Left cardiac atrium (tissue), 4 donors: ENCODE results near the gene ETNK1. TPM values are rescaled to one million over a fixed set of nuclear protein-coding genes. Genes with fewer than 3 reads are reported as not detected.
"Not testable (repeated sequence)": the region's sequence is repeated elsewhere in the genome, so short reads cannot be mapped to it uniquely, and the experiment has no call there.

Experiments
- ATAC-seq, 2 donors: fragments of 200-7000 bp; cut with Tn5 transposase; one replicate each; pipeline ENCODE4 v1.9.1; 2020; ENCODE audit warnings: mild to moderate bottlenecking in 2 of 2, moderate library complexity in 2 of 2
- DNase-seq: peaks from one replicate; pipeline ENCODE4 v3.0.0-alpha.2; 2020
- intact Hi-C, 2 donors: fragments of 100-400 bp; cut with DNase I; formaldehyde crosslinking; loops; one replicate each; pipeline versions ENCODE4 v1.14.1 to v1.15.1; 2022 to 2023
- total RNA-seq, 2 donors: library from RNA; stranded (reverse); fragmentation: NEBNext Ultra II Directional; extraction: Animal tissue kit (Norgen Biotek cat#: 25700); gene quantifications; one replicate each; pipeline ENCODE4 v1.2.1, GENCODE V29; 2021
- donor health status: DM: no; HTN: yes; CAD: no.
- donor health status: DM: no; HTN: yes; CAD: no; lungs with severe emphysema.
- donor health status: DM: yes; HTN: yes; CAD: no.
- donor health status: Dilated cardiomyopathy.

The ETNK1 gene
- total RNA-seq, 2 donors from 2014 or later = 22.8 to 28.5 TPM

DNA sequence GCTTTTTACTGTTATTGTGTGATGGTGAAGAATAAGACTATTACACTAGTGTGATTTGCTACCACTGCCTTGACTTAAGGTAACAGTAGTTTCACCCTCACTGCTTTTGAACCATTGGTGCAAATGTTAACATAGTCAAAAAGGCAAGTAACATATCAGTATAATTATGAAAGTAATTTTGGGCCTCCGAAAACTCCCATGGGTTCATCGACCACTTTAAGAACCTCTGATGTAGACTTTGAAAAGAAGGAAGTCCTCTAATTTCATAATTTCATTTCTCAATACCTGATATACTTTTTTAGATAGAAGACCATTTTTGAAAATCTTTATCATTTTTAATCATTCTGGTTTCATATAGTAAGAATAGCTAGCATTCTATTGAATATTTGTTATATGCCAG is 57.7 kb downstream of the ETNK1 start:
- DNase-seq (no peak), ATAC-seq (no peak)
- intact Hi-C loops = no loop called here

- ATAC-seq (no peak), DNase-seq (no peak)
- intact Hi-C loops = no loop called here
Measured at GRCh38 chr12:22683131-22683530, 58.2 kb downstream of the ETNK1 start.

DNA sequence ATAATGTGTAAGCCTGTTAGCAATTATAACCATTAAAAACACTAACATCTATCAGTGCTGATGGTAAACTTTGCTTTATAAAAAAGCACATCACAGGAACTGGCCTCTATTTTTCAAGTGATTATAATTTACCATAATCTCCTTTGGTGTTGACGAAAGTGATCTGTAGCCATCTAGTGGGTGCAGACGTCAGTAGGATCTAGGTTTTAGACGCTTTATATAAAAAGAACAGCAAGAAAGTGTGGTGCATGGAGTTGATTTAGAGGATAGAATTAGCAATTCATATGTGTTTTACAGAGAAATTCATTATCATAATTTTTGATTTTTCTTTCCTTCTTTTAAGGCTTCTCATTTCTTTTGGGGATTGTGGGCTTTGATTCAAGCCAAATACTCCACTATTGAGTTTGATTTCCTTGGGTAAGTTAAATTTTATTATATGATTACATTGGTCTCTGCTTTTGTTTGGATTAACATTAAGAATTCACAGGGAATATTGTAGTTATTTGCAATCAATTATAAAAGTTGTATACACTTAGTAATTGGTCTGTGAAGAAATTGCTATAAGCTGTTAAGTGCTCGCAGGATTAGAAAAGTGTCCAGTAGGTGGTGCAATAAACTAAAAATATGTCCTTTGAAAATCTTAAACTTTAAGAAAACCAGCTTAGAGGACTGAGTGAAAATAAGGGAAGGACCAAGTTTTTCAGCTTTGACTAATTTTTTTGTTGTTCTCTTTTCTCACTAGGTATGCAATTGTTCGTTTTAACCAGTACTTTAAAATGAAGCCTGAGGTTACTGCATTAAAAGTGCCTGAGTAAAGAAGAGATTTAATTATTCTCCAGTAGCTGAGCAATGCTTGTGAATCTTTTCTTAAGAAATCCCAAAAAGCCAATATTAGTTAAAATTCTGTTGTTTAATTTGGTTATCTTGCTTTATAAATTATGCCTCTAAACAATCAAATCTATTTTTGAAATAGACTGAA is 59.5 kb downstream of the ETNK1 start:
- ATAC-seq (no peak), DNase-seq (no peak)
- intact Hi-C loops = no loop called here

DNA sequence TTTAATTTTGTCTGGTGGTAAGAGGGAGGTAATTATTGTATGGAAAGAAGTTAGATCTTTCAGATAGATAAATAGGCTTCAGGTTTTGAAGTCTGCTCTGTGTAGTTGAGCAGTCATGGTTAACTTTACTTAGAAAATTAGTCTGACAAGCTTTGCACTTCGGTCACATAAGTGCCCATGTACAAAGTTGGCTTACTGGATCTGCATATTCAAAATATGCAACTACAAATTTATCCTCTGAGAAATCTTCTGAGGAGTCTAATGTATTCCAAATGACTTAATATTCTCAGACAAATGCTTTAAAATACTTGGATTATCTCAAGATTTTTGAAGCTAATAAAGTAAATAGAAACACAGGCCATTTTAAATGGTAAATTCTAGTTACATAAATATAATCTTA is 61.2 kb downstream of the ETNK1 start:
- no peak for DNase-seq
- intact Hi-C loops = no loop called here
- ATAC-seq = no peak

DNA sequence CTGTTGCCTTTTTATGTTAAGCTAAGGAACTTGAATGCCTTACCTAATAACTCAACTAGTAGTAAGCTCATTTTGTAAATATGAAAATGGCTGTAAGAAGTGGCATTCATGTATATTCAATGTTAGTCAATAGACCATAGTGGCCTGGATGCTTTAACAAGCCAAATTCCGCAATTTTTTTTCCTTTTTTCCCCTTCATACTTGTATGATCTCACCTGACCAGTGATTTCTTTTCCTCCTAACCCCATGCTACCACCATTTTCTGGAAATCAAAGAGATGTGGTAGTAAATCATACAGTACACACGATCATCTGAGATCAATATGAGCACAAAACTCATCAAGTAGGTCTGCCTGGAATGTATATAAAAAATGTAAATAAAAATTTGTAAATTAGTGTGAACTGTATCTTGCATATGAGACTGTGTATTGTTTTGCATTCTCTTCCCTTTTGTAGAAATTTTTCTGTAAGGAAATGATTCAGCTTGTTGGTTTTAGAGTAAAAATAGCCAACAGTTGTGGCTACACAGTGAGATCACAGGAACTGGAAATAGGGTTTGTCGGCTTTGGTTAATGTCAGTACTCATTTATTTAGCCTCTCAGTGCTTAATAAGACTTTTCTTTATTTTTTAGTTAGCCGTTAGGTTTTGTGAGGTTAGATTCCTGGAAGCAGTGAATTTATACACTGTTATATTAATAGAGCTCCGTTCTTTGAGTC is 62.5 kb downstream of the ETNK1 start:
- ATAC-seq = peak in 1 of 2 donors; percentile 37

GRCh38 chr12:22689876-22690275 is 64.9 kb downstream of the ETNK1 start:
- DNase-seq = no peak
- ATAC-seq = no peak
- intact Hi-C loops = no loop called here

More for the DNA sequence above, 62.5 kb downstream of the ETNK1 start:
- no peak for DNase-seq
- intact Hi-C loops = no loop called here

- ATAC-seq = no peak
- no peak for DNase-seq
- intact Hi-C loops = no loop called here
Measured at GRCh38 chr12:22691319-22691718, 66.3 kb downstream of the ETNK1 start.

DNA sequence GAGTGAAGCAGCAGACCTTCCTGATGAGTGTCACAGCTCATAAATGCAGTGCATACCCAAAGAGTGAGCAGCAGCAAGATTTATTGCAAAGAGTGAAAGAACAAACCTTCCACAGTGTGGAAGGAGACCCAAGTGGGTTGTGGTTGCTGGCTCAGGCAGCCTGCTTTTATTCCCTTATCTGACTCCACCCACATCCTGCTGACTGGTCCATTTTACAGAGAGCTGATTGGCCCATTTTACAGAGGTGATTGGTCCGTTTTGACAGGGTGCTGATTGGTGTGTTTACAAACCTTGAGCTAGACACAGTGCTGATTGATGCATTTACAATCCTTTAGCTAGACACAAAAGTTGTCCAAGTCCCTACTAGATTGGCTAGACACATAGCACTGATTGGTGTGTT is 67.5 kb downstream of the ETNK1 start:
- intact Hi-C loops, ATAC-seq, DNase-seq: not testable (repeated sequence)

- no peak for DNase-seq
Measured at GRCh38 chr12:22692964-22693555, 68.1 kb downstream of the ETNK1 start.

DNA sequence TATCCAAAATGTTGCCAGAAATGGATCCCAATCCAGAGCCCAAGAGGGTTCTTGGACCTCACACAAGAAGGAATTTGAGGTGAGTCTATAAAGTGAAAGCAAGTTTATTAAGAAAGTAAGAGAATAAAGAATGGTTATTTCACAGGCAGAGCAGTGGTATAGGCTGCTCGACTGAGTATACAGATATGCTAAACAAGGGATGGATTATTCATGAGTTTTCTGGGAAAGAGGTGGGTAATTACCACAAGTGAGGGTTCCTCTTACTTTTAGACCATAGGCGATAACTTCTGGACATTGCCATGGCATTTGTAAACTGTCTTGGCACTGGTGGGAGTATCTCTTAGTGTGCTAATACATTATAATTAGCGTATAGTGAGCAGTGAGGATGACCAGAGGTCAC is 73.6 kb downstream of the ETNK1 start:
- no peak for ATAC-seq
- intact Hi-C loops = no loop called here
- no peak for DNase-seq

More at GRCh38 chr12:22692964-22693555, 68.1 kb downstream of the ETNK1 start:
- intact Hi-C loops = no loop called here
- ATAC-seq = peak in 1 of 2 donors; percentile 31

DNA sequence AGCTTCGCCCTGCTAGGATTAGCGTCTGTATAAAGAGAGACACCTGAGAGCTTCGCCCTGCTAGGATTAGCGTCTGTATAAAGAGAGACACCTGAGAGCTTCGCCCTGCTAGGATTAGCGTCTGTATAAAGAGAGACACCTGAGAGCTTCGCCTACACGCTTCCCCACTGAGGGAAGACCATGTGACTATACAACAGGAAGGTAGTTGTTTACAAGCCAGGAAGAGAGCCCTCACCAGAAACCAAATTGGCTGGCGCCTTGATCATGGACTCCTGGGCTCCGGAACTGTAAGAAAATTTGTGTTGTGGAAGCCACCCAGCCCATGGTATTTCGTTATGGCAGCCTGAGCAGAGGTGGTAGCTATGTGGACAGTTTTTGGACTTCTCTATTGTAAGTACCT is 74.7 kb downstream of the ETNK1 start:
- DNase-seq, intact Hi-C loops, ATAC-seq: not testable (repeated sequence)

DNA sequence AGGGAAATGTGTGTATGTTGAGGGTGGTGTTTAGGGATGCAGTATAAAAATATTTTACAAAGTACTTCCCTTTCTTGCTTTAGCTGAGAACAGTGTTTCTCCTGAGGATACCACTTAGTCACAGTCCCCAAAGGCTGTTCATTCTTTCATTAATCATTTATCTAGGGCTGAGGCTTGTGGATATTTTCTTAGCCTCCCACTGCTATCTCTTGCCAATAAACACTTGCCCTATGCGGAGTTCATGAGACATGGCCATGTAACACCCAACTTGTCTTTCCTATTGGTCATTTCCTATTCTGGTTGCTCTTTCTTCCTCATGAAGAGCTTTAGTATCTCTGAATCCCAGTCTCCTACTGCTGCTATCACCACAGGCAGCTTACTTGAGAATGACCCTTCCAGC is 75.1 kb downstream of the ETNK1 start:
- DNase-seq (no peak), ATAC-seq (peak in 1 of 2 donors; percentile 74)
- intact Hi-C loops = no loop called here

GRCh38 chr12:22701216-22701809 is 76.3 kb downstream of the ETNK1 start:
- intact Hi-C loops, ATAC-seq, DNase-seq: not testable (repeated sequence)

GRCh38 chr12:22702690-22703089 is 77.7 kb downstream of the ETNK1 start:
- ATAC-seq = no peak
- intact Hi-C loops = no loop called here
- DNase-seq = no peak

- ATAC-seq = no peak
- intact Hi-C loops = no loop called here
- DNase-seq = no peak
Measured at GRCh38 chr12:22709292-22709691, 84.3 kb downstream of the ETNK1 start.

GRCh38 chr12:22712083-22712482 is 87.1 kb downstream of the ETNK1 start:
- DNase-seq (no peak), ATAC-seq (no peak)
- intact Hi-C loops = no loop called here

- intact Hi-C loops = no loop called here
- ATAC-seq (no peak), DNase-seq (no peak)
Measured at GRCh38 chr12:22715254-22715653, 90.3 kb downstream of the ETNK1 start.

- ATAC-seq (no peak), DNase-seq (no peak)
- intact Hi-C loops = no loop called here
Measured at GRCh38 chr12:22719745-22720144, 94.8 kb downstream of the ETNK1 start.

GRCh38 chr12:22722081-22722480 is 97.1 kb downstream of the ETNK1 start:
- no peak for DNase-seq
- intact Hi-C loops = no loop called here
- no peak for ATAC-seq
